GM08714 (cell line): Measurements from ENCODE around the gene ANO6.
"Not testable (repeated sequence)": the region's sequence is repeated elsewhere in the genome, so short reads cannot be mapped to it uniquely, and the experiment has no call there.

Experiments used
- H3K4me3 ChIP-seq: fragments of 200-500 bp; sonication (Bioruptor generic); 2 replicates; pipeline ENCODE4 v1.5.1; 2014; ENCODE audit warnings: mild to moderate bottlenecking, low read length, inconsistent platforms
- ZNF274 ChIP-seq: IDR thresholded peaks from 2 replicates; pipeline ENCODE4 v1.6.1; 2012; ENCODE audit warnings: mild to moderate bottlenecking, low read depth, low read length

ANO6 gene

GRCh38 chr12:45223868-45224267 lies 8.0 kb downstream of the ANO6 start:
- no peak overlapping the region; the same call in 1 of the 2 replicates for H3K4me3 ChIP-seq
- TF ChIP-seq ZNF274: no peak

GRCh38 chr12:45224311-45224710 lies 8.4 kb downstream of the ANO6 start:
- no peak for TF ChIP-seq ZNF274
- H3K4me3 ChIP-seq: no peak overlapping the region; the same call in 1 of the 2 replicates

GRCh38 chr12:45226021-45226420 lies 10.1 kb downstream of the ANO6 start:
- no peak for TF ChIP-seq ZNF274

GRCh38 chr12:45227316-45228067 lies 11.6 kb downstream of the ANO6 start:
- no peak for TF ChIP-seq ZNF274
- H3K4me3 ChIP-seq: no peak overlapping the region

More at GRCh38 chr12:45226021-45226420, 10.1 kb downstream of the ANO6 start:
- no peak overlapping the region for H3K4me3 ChIP-seq

GRCh38 chr12:45231515-45232145 lies 15.7 kb downstream of the ANO6 start:
- H3K4me3 ChIP-seq: no peak overlapping the region
- TF ChIP-seq ZNF274: no peak

- H3K4me3 ChIP-seq: no peak overlapping the region
- no peak for TF ChIP-seq ZNF274
These were observed 16.4 kb downstream of the ANO6 start for GRCh38 chr12:45232146-45232755.

GRCh38 chr12:45232756-45233372 lies 17.0 kb downstream of the ANO6 start:
- H3K4me3 ChIP-seq: no peak overlapping the region
- TF ChIP-seq ZNF274: no peak

- no peak for TF ChIP-seq ZNF274
- H3K4me3 ChIP-seq: no peak overlapping the region
These were observed 18.4 kb downstream of the ANO6 start for GRCh38 chr12:45234139-45234865.

GRCh38 chr12:45235087-45236025 lies 19.5 kb downstream of the ANO6 start:
- no peak for TF ChIP-seq ZNF274
- H3K4me3 ChIP-seq: no peak overlapping the region

- not testable (repeated sequence) for H3K4me3 ChIP-seq
These were observed 20.5 kb downstream of the ANO6 start for GRCh38 chr12:45236383-45236782.

- no peak overlapping the region for H3K4me3 ChIP-seq
- no peak for TF ChIP-seq ZNF274
These were observed 26.3 kb downstream of the ANO6 start for GRCh38 chr12:45242180-45242579.

GRCh38 chr12:45243963-45244362 lies 28.1 kb downstream of the ANO6 start:
- peak overlapping the region; percentile 46; the same call in 1 of the 2 replicates for H3K4me3 ChIP-seq
- no peak for TF ChIP-seq ZNF274
